H1 (cell line): ENCODE results near the gene GSK3B. TPM values are rescaled to one million over a fixed set of nuclear protein-coding genes. Genes with fewer than 3 reads are reported as not detected.

Source experiments
- ASH2L ChIP-seq: fragments of 200-600, 300-600 bp; sonication (generic); IDR thresholded peaks from one replicate; pipeline ENCODE4 v1.7.1; 2017; ENCODE audit warnings: low read length
- BCL11A ChIP-seq, 2 experiments: IDR thresholded peaks; one replicate each; pipeline ENCODE4 v1.6.1; 2011; ENCODE audit warnings: low read depth in 2 of 2, low read length in 2 of 2, mild to moderate bottlenecking in 2 of 2
- EP300 ChIP-seq, 2 experiments: IDR thresholded peaks; 1 replicate in 1 of 2; 2 replicates in 1 of 2; pipeline ENCODE4 v1.6.1; 2011 to 2012; ENCODE audit warnings: low read depth in 2 of 2, low read length in 2 of 2, mild to moderate bottlenecking in 2 of 2, borderline replicate concordance in 1 of 2, inconsistent platforms in 1 of 2, moderate library complexity in 1 of 2
- KDM4A ChIP-seq: IDR thresholded peaks from one replicate; pipeline ENCODE4 v1.7.1; 2012; ENCODE audit warnings: low read depth, mild to moderate bottlenecking, moderate library complexity, low read length, inconsistent platforms; ENCODE audit not compliant: severe bottlenecking
- POLR2AphosphoS5 ChIP-seq: IDR thresholded peaks from 2 replicates; pipeline ENCODE4 v1.6.1; 2011; ENCODE audit warnings: low read depth, low read length
- polyA plus RNA-seq, 7 experiments: library from polyadenylated mRNA; depleted of rRNA in 3 of 7; stranded (reverse) in 5 of 7; unstranded in 2 of 7; fragments of >200 nt in 5 of 7; fragments of 200-250 nt in 2 of 7; gene quantifications; 1 replicate in 5 of 7; 2 replicates in 1 of 7; 4 replicates in 1 of 7; pipeline versions ENCODE4 v1.2.1 to v1.2.3, GENCODE V29; 2011 to 2013; ENCODE audit warnings: missing spikeins in 2 of 7, mixed read lengths in 2 of 7
- total RNA-seq: library from RNA; stranded (reverse); fragmentation: NEBNext Ultra II Directional; extraction: Animal tissue kit (Norgen Biotek cat#: 25700); gene quantifications from 2 replicates; pipeline ENCODE4 v1.2.1, GENCODE V29; 2021

GSK3B gene
- total and polyA plus RNA-seq, 2 of the 8 experiments (the other 6 are each of a cell fraction or from before 2014, with no cell fraction given) = 24.2 to 50.7 TPM

DNA sequence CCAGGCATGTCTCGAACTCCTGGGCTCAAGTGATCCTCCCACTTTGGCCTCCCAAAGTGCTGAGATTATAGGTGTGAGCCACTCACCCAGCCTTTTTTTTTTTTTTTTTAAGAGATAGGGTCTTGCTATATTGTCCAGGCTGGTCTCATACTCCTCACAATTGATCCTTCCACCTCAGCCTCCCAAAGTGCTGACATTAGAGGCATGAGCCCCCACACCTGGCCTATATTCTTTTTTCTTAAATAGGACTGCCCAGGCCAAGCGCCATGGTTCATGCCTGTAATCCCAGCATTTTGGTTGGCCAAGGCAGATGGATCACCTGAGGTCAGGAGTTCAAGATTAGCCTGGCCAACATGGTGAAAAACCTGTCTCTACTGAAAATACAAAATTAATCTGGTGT lies 299.8 kb downstream of the GSK3B start (continued):
- no peak for TF ChIP-seq BCL11A (IDR thresholded peaks at IDR 0.05; ENCODE audit: low read depth in 2 of 2, low read length in 2 of 2)
- TF ChIP-seq EP300 (IDR thresholded peaks at IDR 0.05; ENCODE audit: borderline replicate concordance in 1 of 2, low read depth in 2 of 2, low read length in 2 of 2) = no peak
- no peak for TF ChIP-seq KDM4A
- no peak for TF ChIP-seq POLR2AphosphoS5
- no peak for TF ChIP-seq ASH2L
